T47D (cell line): ENCODE measurements around the gene KRT33A.
"Not testable (repeated sequence)": the region's sequence is repeated elsewhere in the genome, so short reads cannot be mapped to it uniquely, and the experiment has no call there.

Experiments
- DNase-seq, 2 experiments: peaks; one replicate each; pipeline versions ENCODE4 v3.0.0 to v3.0.0-alpha.2; 2011 to 2012; ENCODE audit warnings: low read depth in 1 of 2, low spot score in 1 of 2
- JUND ChIP-seq: IDR thresholded peaks from 2 replicates; pipeline ENCODE4 v1.6.1; 2012; ENCODE audit warnings: low read depth
- in situ Hi-C: cut with HindIII; loops from 2 replicates; pipeline ENCODE4 v1.10.0; 2016; ENCODE audit warnings: low sequenced_read_pairs, low pct_unique_long_range_greater_than_20kb

The KRT33A gene

DNA sequence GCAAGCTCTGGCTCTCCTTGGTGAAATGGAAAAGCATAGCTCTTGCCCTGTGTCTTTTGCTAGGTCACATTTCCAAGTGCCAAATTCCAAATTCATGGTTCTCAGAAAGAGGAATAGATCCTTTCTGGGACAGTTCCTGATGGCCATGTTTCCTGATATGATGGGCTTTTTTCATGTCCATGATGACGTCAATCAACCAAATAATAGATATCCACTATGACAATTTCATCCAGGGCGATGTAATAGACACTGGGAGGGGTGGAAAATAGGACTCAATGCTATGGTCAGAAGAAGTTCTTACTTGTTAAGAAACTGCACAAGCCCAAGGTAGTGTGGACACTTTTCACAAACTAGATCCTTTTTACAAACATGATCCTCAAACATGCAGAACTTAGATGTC lies 549 bp upstream of the KRT33A start:
- DNase-seq: no peak
- in situ Hi-C loops: no loop called here
- TF ChIP-seq JUND: no peak

GRCh38 chr17:41347869-41348760 lies 2.5 kb downstream of the KRT33A start:
- no peak for TF ChIP-seq JUND
- peak in 1 of 2 experiments; percentile 61 for DNase-seq
- in situ Hi-C loops: no loop called here

GRCh38 chr17:41346421-41346820 lies 4.2 kb downstream of the KRT33A start:
- DNase-seq, in situ Hi-C loops: not testable (repeated sequence)

GRCh38 chr17:41345992-41346391 lies 4.6 kb downstream of the KRT33A start:
- DNase-seq: no peak
- TF ChIP-seq JUND: no peak
- in situ Hi-C loops: no loop called here

DNA sequence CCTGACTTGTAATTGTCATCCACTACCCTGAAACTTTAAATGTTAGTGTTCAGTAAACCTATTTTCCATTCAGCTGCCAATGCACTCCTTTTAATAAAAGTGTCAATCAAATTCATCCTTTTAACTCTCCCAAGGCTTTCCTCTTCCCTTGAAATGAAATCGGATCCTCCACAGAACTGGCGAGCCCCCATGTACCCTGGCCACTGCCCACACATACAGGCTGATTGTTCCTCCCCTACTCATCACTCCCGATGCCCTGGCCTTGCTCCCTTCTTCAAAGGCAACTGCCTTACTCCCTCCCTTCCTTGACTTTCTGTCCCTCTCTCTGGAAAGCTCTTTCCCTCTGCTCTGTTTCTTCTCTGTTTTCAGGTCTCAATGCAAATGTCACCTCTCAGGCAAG lies 7.6 kb downstream of the KRT33A start:
- DNase-seq: no peak
- in situ Hi-C loops: no loop called here
- TF ChIP-seq JUND: no peak

DNA sequence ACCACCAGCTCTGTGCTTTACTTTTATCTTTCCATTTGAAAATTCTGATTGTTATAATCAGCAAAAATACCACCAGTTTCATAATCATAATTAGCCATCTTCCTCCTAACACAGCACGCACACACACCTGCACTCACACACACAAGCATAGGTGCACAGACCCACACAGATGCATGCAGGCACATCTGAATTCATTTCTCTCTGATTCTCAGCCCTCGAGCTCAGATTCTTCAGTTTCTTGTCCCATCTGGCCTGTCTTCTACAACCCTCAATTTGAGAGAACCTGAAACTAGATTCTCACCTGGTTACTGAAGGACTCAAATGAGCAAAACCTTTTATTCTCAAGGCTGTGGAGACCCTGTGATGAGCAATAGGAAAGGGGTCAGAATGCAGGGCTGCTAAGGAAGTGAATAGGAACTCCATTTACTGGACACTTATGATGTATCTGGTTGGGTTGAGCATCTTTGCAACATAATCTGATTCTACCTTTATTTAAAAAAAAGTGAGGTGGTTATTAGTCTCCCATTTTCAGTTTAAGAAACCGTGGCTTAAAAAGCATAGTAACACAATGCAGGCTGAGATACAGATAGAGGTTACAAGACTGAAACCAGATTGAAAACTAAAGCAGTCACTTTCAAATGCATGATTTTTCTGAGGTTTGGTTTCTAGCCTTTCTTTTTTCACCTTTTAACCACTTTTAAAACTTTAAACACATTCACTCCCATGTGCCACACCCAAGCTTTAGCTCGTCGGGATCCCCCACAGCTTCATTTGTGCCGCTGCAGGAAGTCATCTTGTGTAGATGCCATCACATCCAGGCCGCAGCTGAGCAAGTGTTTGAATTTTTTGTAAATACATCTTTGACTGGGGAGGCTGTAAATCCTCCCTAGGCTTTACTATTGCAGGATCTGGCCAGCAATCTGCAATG lies 9.4 kb downstream of the KRT33A start:
- no peak for TF ChIP-seq JUND
- peak in 1 of 2 experiments; percentile 46 for DNase-seq
- in situ Hi-C loops: no loop called here

DNA sequence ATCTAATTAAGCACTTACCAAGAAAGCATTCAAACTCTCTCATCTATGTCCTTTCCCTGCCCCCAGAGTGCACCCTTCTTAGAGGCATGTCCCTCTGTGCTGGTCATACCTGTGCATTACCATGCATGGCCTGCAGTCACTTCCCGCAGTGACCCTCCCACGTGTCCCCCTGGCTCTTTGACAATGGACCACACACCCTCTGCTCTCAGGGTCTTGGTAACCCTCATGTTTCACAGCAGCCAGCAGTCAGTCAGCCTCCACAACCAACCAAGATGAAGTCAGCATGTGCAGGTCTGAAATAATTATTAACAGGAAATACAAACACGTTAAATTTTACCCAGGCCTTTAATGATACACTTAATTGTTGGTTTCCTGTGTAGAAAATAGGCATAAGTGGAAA lies 10.1 kb downstream of the KRT33A start:
- no peak for TF ChIP-seq JUND
- in situ Hi-C loops: no loop called here
- DNase-seq: peak in 1 of 2 experiments; percentile 36

DNA sequence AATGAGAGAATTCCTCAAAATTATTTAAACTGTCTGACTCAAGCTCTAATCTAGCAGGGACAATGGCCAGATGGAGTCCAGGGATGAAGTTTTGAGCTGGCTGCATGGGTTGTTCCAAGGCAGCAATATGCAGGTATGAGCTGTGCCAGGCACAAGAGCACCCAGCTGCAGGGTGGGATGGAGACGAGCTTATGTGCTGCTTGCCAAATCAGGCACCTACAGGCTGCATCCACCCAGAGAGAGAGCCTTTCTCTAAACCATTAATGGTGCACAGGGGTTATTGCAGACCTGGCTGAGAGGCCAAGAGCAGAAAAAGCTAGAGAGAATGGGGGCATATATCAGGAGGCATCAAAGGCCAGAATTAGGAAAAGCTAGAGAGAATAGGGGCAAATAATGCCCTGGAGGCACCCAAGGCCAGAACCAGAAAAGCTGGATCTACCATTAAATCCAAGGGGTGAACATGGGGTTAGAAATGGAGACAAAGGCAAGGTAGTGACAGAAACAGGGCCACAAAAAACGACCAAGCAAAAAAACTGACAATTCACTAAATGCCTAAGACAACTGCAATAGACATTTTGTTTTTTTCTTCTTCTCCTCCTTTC lies 11.0 kb downstream of the KRT33A start:
- no peak for TF ChIP-seq JUND
- DNase-seq: peak in 1 of 2 experiments; percentile 69
- in situ Hi-C loops: no loop called here

DNA sequence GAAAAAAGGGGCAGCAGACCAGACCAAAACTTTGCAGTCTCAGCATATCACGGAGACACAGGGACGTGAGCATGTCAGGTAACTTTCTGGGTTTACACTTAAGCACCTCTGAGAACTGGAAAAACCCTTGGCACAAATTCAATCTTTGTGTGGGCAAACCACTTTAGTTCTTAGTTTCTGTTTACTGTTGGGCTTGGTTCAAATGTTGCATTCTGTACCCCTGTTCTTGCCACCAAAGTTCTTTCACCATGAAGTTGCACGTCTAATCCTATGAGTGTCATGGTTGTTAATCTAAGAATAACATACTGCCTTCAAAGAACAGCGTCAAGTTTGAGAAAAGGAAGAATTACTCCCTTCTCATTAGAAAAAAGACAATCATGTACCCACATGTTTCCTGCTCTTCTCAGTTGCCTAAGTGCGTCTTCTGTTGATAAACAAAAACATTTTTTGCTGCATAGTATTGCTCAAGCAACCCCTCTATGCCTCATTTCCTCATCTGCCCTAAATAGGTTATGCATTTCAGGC lies 11.6 kb downstream of the KRT33A start:
- no peak for TF ChIP-seq JUND
- DNase-seq: peak in 1 of 2 experiments; percentile 88
- in situ Hi-C loops: no loop called here

DNA sequence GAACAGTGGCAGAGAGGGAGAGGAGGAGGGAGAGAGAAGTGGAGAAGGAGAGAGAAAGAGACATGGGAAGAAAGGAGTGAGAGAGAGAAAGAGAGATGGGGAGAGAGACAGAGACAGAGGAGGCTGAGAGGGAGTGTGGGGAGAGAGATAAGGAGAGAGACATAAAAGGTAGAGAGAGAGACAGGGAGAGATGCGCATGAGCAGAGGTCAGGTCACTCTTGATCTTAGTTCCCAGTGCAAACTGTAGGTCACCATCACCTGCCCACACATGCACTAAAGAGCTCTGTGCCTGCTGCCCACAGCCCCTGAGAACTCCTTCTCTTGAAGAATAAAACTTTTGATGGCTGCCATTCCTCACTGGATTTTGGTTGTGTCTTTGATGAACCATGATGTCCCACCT lies 14.9 kb downstream of the KRT33A start:
- in situ Hi-C loops: no loop called here
- TF ChIP-seq JUND: no peak
- no peak for DNase-seq

- TF ChIP-seq JUND: no peak
- DNase-seq: peak in 1 of 2 experiments; percentile 38
- in situ Hi-C loops: no loop called here
Observed at GRCh38 chr17:41334385-41335305, 16.0 kb downstream of the KRT33A start.
